Activated naive CD4-positive, alpha-beta T cell treated with anti-CD3 and anti-CD28 coated beads for 36 hours (primary cell): Measurements from ENCODE around the gene SRRT. TPM values are rescaled to one million over a fixed set of nuclear protein-coding genes. Genes with fewer than 3 reads are reported as not detected.
A peak's percentile ranks its signal among the peaks of the same experiment; 100 is the strongest.

Experiments
- CTCF ChIA-PET: fragments of 350-600 bp; sonication (Branson Sonifier 250); formaldehyde crosslinking; loops from one replicate; lab custom pipeline; 2021; ENCODE audit warnings: antibody characterized with exemption; lab: Charles Lee
- DNase-seq: peaks from one replicate; pipeline ENCODE4 v3.0.0-alpha.2; 2020
- H3K27ac Mint-ChIP-seq: one replicate; pipeline ENCODE4 v1.8.0; 2021; ENCODE audit warnings: mild to moderate bottlenecking, mixed read lengths
- H3K27me3 Mint-ChIP-seq: one replicate; pipeline ENCODE4 v1.8.0; 2021; ENCODE audit warnings: low read depth, mixed read lengths
- H3K36me3 Mint-ChIP-seq: one replicate; pipeline ENCODE4 v1.8.0; 2021; ENCODE audit warnings: low read depth, mixed read lengths
- H3K4me1 Mint-ChIP-seq: one replicate; pipeline ENCODE4 v1.8.0; 2021; ENCODE audit warnings: low read depth, mixed read lengths
- H3K4me3 Mint-ChIP-seq: one replicate; pipeline ENCODE4 v1.8.0; 2021; ENCODE audit warnings: mild to moderate bottlenecking, moderate library complexity, mixed read lengths
- H3K9me3 Mint-ChIP-seq: one replicate; pipeline ENCODE4 v1.8.0; 2021; ENCODE audit warnings: mixed read lengths
- intact Hi-C: fragments of 100-400 bp; cut with micrococcal nuclease; formaldehyde crosslinking; loops from one replicate; pipeline ENCODE4 v1.15.1; 2023
- total RNA-seq, 2 experiments: library from RNA; stranded (reverse); gene quantifications; one replicate each; pipeline ENCODE4 v1.2.3, GENCODE V29; 2021

Gene SRRT
- 100 to 1,000 TPM; 166 to 169 TPM for total RNA-seq

GRCh38 chr7:100874577-100875355, at the start of gene SRRT:
TSS of gene SRRT (plus strand) at chr7:100875103. CDS start at chr7:100875591, 488 bp downstream.
- CTCF ChIA-PET: interaction anchor here (1.5 to 2.2 kb wide), 3 partner anchors 12 to 22 kb away, joined by 5 to 11 read pairs (median 6); partner anchors contain the start of genes SLC12A9 and UFSP1
- Mint-ChIP-seq H3K9me3 (no peaks in the 10 kb centered on the region), H3K36me3 (peaks cover 60% of the 10 kb centered on the region), H3K4me3 (peak within 1 kb of the TSS; percentile 97), H3K27ac (peak within 1 kb of the TSS; percentile 98), H3K4me1 (peaks cover 44% of the 10 kb centered on the region), H3K27me3 (no peaks in the 10 kb centered on the region)
- peak; percentile 99 for DNase-seq
- intact Hi-C loops: loop anchor here (1.0 kb wide), 8 partner anchors 7 to 444 kb away; partner anchors contain the start of genes MOSPD3, POP7, SLC12A9 and TRIP6

- DNase-seq: no peak
- Mint-ChIP-seq H3K36me3 (peaks cover 1% of the 10 kb centered on the region), H3K9me3 (no peaks in the 10 kb centered on the region), H3K27ac (no peak overlapping the region), H3K4me3 (no peak overlapping the region), H3K27me3 (peaks cover 31% of the 10 kb centered on the region), H3K4me1 (peaks cover 14% of the 10 kb centered on the region)
- intact Hi-C loops: no loop called here
- CTCF ChIA-PET: no interaction called here
Measured at GRCh38 chr7:100825215-100825671, 49.7 kb upstream of the SRRT start.

- no peak for DNase-seq
- H3K9me3 Mint-ChIP-seq: no peaks in the 10 kb centered on the region
- CTCF ChIA-PET: no interaction called here
- peak overlapping the region; percentile 54 for H3K4me3 Mint-ChIP-seq
- H3K36me3 Mint-ChIP-seq: peaks cover 1% of the 10 kb centered on the region
- no peak overlapping the region for H3K27ac Mint-ChIP-seq
- intact Hi-C loops: no loop called here
- H3K27me3 Mint-ChIP-seq: peaks cover 31% of the 10 kb centered on the region
- peaks cover 14% of the 10 kb centered on the region for H3K4me1 Mint-ChIP-seq
Measured at GRCh38 chr7:100825751-100826513, 49.0 kb upstream of the SRRT start.

- H3K27ac Mint-ChIP-seq: no peak overlapping the region
- intact Hi-C loops: no loop called here
- H3K9me3 Mint-ChIP-seq: no peaks in the 10 kb centered on the region
- DNase-seq: no peak
- H3K4me1 Mint-ChIP-seq: peaks cover 14% of the 10 kb centered on the region
- H3K4me3 Mint-ChIP-seq: peak overlapping the region; percentile 54
- no peaks in the 10 kb centered on the region for H3K36me3 Mint-ChIP-seq
- CTCF ChIA-PET: interaction anchor here (0.6 to 1.5 kb wide), 2 partner anchors 24 to 389 kb away, joined by 5 to 8 read pairs; no protein-coding TSS in a partner anchor
- H3K27me3 Mint-ChIP-seq: peaks cover 31% of the 10 kb centered on the region
Measured at GRCh38 chr7:100826514-100827329, 48.2 kb upstream of the SRRT start.

GRCh38 chr7:100827330-100828226, 47.3 kb upstream of the SRRT start, which contains the start of gene EPHB4:
TSS of gene EPHB4 (minus strand) at chr7:100827523. CDS start at chr7:100827030, 493 bp downstream.
- Mint-ChIP-seq H3K9me3 (no peaks in the 10 kb centered on the region), H3K27me3 (peaks cover 31% of the 10 kb centered on the region), H3K27ac (no peak within 1 kb of the TSS), H3K4me1 (peaks cover 14% of the 10 kb centered on the region), H3K4me3 (peak within 1 kb of the TSS; percentile 63), H3K36me3 (no peaks in the 10 kb centered on the region)
- peak; percentile 13 for DNase-seq
- CTCF ChIA-PET: interaction anchor here (1.5 kb wide), 1 partner anchor 23 kb away, joined by 5 read pairs; no protein-coding TSS in a partner anchor
- intact Hi-C loops: no loop called here

- H3K36me3 Mint-ChIP-seq: no peaks in the 10 kb centered on the region
- no peaks in the 10 kb centered on the region for H3K9me3 Mint-ChIP-seq
Measured at GRCh38 chr7:100829150-100829716, 45.7 kb upstream of the SRRT start.

GRCh38 chr7:100830396-100830795, 44.5 kb upstream of the SRRT start:
- no peaks in the 10 kb centered on the region for H3K36me3 Mint-ChIP-seq
- H3K9me3 Mint-ChIP-seq: no peaks in the 10 kb centered on the region
- H3K4me1 Mint-ChIP-seq: peaks cover 14% of the 10 kb centered on the region
- no peak overlapping the region for H3K4me3 Mint-ChIP-seq
- CTCF ChIA-PET: no interaction called here
- no peak for DNase-seq
- intact Hi-C loops: no loop called here
- no peak overlapping the region for H3K27ac Mint-ChIP-seq
- peaks cover 26% of the 10 kb centered on the region for H3K27me3 Mint-ChIP-seq

More at GRCh38 chr7:100829150-100829716, 45.7 kb upstream of the SRRT start:
- Mint-ChIP-seq H3K27ac (no peak overlapping the region), H3K27me3 (peaks cover 31% of the 10 kb centered on the region), H3K4me1 (peaks cover 14% of the 10 kb centered on the region), H3K4me3 (no peak overlapping the region)
- intact Hi-C loops: no loop called here
- CTCF ChIA-PET: interaction anchor here (0.8 kb wide), 1 partner anchor 28 kb away, joined by 3 read pairs; no protein-coding TSS in a partner anchor
- no peak for DNase-seq

- no peak overlapping the region for H3K27ac Mint-ChIP-seq
- peaks cover 13% of the 10 kb centered on the region for H3K27me3 Mint-ChIP-seq
- H3K4me3 Mint-ChIP-seq: no peak overlapping the region
- CTCF ChIA-PET: interaction anchor here (0.9 to 1.6 kb wide), 3 partner anchors 20 to 127 kb away, joined by 3 to 5 read pairs (median 4); partner anchors contain the start of genes POP7 and SLC12A9
- no peaks in the 10 kb centered on the region for H3K36me3 Mint-ChIP-seq
- peaks cover 13% of the 10 kb centered on the region for H3K4me1 Mint-ChIP-seq
- intact Hi-C loops: no loop called here
- H3K9me3 Mint-ChIP-seq: no peaks in the 10 kb centered on the region
- DNase-seq: no peak
Measured at GRCh38 chr7:100832281-100832633, 42.6 kb upstream of the SRRT start.

- DNase-seq: no peak
- peaks cover 7% of the 10 kb centered on the region for H3K4me1 Mint-ChIP-seq
- H3K9me3 Mint-ChIP-seq: no peaks in the 10 kb centered on the region
- CTCF ChIA-PET: interaction anchor here (0.6 to 1.1 kb wide), 2 partner anchors 15 to 19 kb away, joined by 3 read pairs; no protein-coding TSS in a partner anchor
- no peaks in the 10 kb centered on the region for H3K36me3 Mint-ChIP-seq
- peak overlapping the region; percentile 19 for H3K4me3 Mint-ChIP-seq
- intact Hi-C loops: no loop called here
- no peaks in the 10 kb centered on the region for H3K27me3 Mint-ChIP-seq
- H3K27ac Mint-ChIP-seq: no peak overlapping the region
Measured at GRCh38 chr7:100835903-100836811, 38.7 kb upstream of the SRRT start.

- intact Hi-C loops: no loop called here
- Mint-ChIP-seq H3K9me3 (no peaks in the 10 kb centered on the region), H3K4me1 (peaks cover 7% of the 10 kb centered on the region), H3K27me3 (no peaks in the 10 kb centered on the region), H3K4me3 (peak overlapping the region; percentile 68), H3K27ac (no peak overlapping the region), H3K36me3 (no peaks in the 10 kb centered on the region)
- DNase-seq: no peak
- CTCF ChIA-PET: interaction anchor here (1.1 kb wide), 1 partner anchor 15 kb away, joined by 3 read pairs; no protein-coding TSS in a partner anchor
Measured at GRCh38 chr7:100836812-100837098, 38.1 kb upstream of the SRRT start.
